Thoracic aorta (tissue), 2 donors: ENCODE measurements around the gene MAD1L1. TPM values are rescaled to one million over a fixed set of nuclear protein-coding genes. Genes with fewer than 3 reads are reported as not detected.

Source experiments
- ATAC-seq: fragments of 150-250 bp; one replicate; pipeline ENCODE4 v1.8.0; 2017; ENCODE audit warnings: low read depth; ENCODE audit not compliant: insufficient number of reproducible peaks, low FRiP score
- DNase-seq: peaks from one replicate; pipeline ENCODE4 v3.0.0-alpha.2; 2020; ENCODE audit warnings: low spot score
- H3K27ac ChIP-seq, 2 donors: fragments of 200-600 bp; sonication (generic); 1 replicate in 1 of 2; 2 replicates in 1 of 2; pipeline ENCODE4 v1.5.1; 2016; ENCODE audit warnings: mild to moderate bottlenecking in 2 of 2, moderate library complexity in 2 of 2
- H3K27me3 ChIP-seq: fragments of 200-600 bp; sonication (generic); replicated peaks from 2 replicates; pipeline ENCODE4 v1.6.0; 2016; ENCODE audit warnings: mild to moderate bottlenecking; ENCODE audit not compliant: insufficient read depth
- H3K36me3 ChIP-seq: fragments of 200-600 bp; sonication (generic); one replicate; pipeline ENCODE4 v1.5.1; 2016
- H3K4me1 ChIP-seq, 2 donors: fragments of 200-600 bp; sonication (generic); 1 replicate in 1 of 2; 2 replicates in 1 of 2; pipeline versions ENCODE4 v1.5.1 to v1.6.0; 2016; ENCODE audit warnings: low read depth in 2 of 2, mild to moderate bottlenecking in 1 of 2; ENCODE audit not compliant: control insufficient read depth in 1 of 2
- H3K4me3 ChIP-seq: fragments of 200-600 bp; sonication (generic); 2 replicates; pipeline ENCODE4 v1.5.1; 2016; ENCODE audit warnings: mild to moderate bottlenecking
- H3K9me3 ChIP-seq: fragments of 200-600 bp; sonication (generic); 2 replicates; pipeline ENCODE4 v1.5.1; 2016
- total RNA-seq, 2 donors: library from RNA; depleted of rRNA; stranded (reverse); fragments of >200 nt; gene quantifications; one replicate each; pipeline versions ENCODE4 v1.1.0 to v1.2.3, GENCODE V29; 2016
- TF ChIP-seq, protein P1 (sequence below): fragments of 200-600 bp; sonication (generic); IDR thresholded peaks from one replicate; pipeline ENCODE4 v1.5.1; 2019; ENCODE audit warnings: antibody characterized with exemption

The MAD1L1 gene
- total RNA-seq, 2 donors from 2014 or later: 27.4 to 41.3 TPM

DNA sequence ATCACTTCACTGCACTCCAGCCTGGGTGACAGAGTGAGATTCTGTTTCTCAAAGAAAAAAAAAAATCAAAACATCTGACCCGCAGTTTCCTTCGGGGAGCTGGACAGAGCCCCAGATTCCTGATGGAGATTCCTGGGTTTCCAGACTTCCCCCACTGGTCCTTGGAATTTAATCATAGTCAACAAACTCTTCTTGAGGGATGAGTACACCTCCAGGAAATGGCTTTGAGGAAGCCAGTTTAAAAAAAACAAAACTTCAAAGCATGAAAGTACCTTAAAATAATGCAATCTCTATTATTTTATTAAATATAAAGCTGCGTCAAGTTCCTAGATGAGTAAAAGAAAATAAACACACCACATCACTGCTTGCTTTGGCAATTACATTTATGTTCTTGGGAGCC, 1.2 kb upstream of the MAD1L1 start:
- Histone ChIP-seq H3K4me3 (no peak overlapping the region), H3K27ac (no peak overlapping the region)

DNA sequence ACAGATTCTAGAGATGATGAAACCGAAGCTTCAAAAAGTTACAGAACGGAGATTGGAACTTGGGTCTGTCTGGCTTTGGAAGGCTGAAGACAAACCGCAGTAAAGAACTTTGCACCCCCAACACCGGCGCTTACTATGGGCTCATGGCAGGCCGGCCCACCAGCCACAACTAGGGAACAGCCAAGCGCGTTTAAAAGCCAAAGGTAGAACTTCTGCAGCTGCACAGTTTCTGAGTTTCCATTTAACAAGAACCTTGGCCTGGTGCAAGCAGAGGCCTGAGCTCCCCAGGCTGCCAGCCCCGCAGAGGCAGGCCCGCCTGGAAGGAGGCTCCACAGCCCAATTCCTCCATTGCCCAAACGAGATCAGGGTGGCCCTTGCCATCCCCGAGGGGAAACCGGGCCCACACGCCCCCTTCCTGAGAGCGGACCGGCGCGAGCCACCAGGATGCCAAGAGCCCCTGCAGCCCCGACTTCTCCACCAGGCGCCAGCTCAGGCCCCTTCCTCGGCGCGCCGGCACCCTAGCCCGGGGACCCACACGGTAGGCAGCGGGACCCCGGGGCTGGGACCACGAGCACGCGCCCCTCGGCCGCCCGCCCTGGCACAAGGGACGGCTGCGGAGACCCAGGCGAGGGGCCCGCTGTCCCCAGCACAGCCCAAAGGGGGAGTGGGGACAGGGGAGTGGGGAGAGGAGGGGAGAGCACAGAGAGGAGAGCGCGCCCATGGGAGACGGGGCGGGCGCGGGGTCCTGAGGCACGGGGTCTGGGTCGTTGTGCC, 566 bp downstream of the MAD1L1 start:
- H3K27me3 ChIP-seq: no peaks in the 10 kb centered on the region
- no peak for DNase-seq
- peak; percentile 21 for ATAC-seq
- H3K4me3 ChIP-seq: peak overlapping the region; percentile 96
- TF ChIP-seq, protein P1, sequence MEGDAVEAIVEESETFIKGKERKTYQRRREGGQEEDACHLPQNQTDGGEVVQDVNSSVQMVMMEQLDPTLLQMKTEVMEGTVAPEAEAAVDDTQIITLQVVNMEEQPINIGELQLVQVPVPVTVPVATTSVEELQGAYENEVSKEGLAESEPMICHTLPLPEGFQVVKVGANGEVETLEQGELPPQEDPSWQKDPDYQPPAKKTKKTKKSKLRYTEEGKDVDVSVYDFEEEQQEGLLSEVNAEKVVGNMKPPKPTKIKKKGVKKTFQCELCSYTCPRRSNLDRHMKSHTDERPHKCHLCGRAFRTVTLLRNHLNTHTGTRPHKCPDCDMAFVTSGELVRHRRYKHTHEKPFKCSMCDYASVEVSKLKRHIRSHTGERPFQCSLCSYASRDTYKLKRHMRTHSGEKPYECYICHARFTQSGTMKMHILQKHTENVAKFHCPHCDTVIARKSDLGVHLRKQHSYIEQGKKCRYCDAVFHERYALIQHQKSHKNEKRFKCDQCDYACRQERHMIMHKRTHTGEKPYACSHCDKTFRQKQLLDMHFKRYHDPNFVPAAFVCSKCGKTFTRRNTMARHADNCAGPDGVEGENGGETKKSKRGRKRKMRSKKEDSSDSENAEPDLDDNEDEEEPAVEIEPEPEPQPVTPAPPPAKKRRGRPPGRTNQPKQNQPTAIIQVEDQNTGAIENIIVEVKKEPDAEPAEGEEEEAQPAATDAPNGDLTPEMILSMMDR: no peak
- H3K4me1 ChIP-seq: peaks cover 15 to 36% of the 10 kb centered on the region in 2 donors
- peak overlapping the region in 1 of 2 donors; percentile 32 for H3K27ac ChIP-seq
- peaks cover 13% of the 10 kb centered on the region for H3K36me3 ChIP-seq
- H3K9me3 ChIP-seq: no peaks in the 10 kb centered on the region

More for the DNA sequence above, 1.2 kb upstream of the MAD1L1 start:
- H3K9me3 ChIP-seq: no peaks in the 10 kb centered on the region
- DNase-seq: no peak
- H3K27me3 ChIP-seq: no peaks in the 10 kb centered on the region
- peaks cover 25% of the 10 kb centered on the region for H3K36me3 ChIP-seq
- no peak for ATAC-seq
- H3K4me1 ChIP-seq: peaks cover 15 to 36% of the 10 kb centered on the region in 2 donors
- TF ChIP-seq, protein P1: no peak

DNA sequence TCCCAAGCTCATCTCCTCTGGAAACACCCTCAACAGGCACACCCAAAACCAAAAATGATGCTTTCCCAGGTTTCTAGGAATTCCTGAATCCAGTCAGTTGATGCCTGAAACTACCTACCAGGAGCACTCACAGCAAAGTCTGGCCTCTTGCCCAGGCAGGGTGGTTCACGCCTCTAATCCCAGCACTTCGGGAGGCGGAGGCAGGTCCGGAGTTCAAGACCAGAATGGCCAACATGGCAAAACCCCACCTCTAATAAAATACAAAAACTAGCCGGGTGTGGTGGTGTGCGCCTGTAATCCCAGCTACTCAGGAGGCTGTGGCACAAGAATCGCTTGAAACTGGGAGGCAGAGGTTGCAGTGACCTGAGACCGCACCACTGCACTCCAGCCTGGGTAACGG, 1.9 kb downstream of the MAD1L1 start:
- no peak overlapping the region for H3K27ac ChIP-seq
- H3K9me3 ChIP-seq: no peaks in the 10 kb centered on the region
- H3K27me3 ChIP-seq: no peaks in the 10 kb centered on the region
- no peak for DNase-seq
- H3K36me3 ChIP-seq: peaks cover 16% of the 10 kb centered on the region
- ATAC-seq: no peak
- TF ChIP-seq, protein P1: no peak
- H3K4me1 ChIP-seq: peaks cover 15 to 36% of the 10 kb centered on the region in 2 donors
- no peak overlapping the region for H3K4me3 ChIP-seq

DNA sequence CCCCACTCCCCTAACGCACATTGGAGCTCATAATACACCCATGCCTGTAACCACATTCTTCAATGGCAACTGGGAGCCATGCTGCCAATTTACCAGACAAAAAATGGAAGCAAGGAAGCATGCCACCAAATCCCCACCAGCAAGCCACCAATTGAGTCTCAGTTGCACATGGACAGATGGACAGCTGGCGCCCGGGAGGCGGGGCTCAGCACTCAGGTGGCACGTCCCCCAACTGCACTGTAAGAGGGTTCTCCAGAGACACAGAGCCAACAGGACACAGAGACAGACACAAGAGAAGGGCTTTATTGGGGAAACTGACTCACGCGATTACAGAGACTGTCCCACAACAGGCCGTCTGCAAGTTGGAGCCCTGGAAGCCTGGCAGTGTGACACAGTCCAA, 2.5 kb downstream of the MAD1L1 start:
- H3K27me3 ChIP-seq: no peaks in the 10 kb centered on the region
- H3K4me3 ChIP-seq: no peak overlapping the region
- DNase-seq (no peak), ATAC-seq (no peak)
- TF ChIP-seq, protein P1: no peak
- no peaks in the 10 kb centered on the region for H3K9me3 ChIP-seq
- H3K4me1 ChIP-seq: peaks cover 15 to 36% of the 10 kb centered on the region in 2 donors
- H3K36me3 ChIP-seq: peaks cover 16% of the 10 kb centered on the region
- H3K27ac ChIP-seq: no peak overlapping the region

DNA sequence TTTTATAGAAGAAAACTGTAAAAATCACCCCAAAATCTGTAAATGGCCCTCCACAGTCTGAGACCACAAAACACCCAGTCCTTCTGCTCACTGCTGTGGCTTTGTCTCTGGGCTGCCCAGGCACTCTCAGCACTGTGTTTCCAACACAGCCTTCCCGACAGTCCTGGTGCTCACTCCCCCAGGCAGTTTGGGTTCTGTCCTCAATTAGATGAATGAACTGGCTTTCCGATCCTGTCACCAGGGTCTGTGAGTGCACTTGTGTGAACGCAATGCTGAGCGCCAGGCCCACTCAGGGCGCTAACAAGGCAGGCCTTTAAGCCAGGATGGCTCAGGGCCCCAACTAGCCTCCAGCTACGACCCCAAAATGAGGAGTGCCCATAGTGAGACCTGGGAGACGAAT, 3.3 kb downstream of the MAD1L1 start:
- no peaks in the 10 kb centered on the region for H3K9me3 ChIP-seq
- H3K27ac ChIP-seq: no peak overlapping the region
- H3K36me3 ChIP-seq: peaks cover 17% of the 10 kb centered on the region
- H3K4me1 ChIP-seq: peaks cover 15 to 36% of the 10 kb centered on the region in 2 donors
- no peaks in the 10 kb centered on the region for H3K27me3 ChIP-seq
- TF ChIP-seq, protein P1: no peak
- no peak overlapping the region for H3K4me3 ChIP-seq
- no peak for ATAC-seq
- no peak for DNase-seq
